ENCODE data around the gene GABRA5. TPM values are rescaled to one million over a fixed set of nuclear protein-coding genes. Genes with fewer than 3 reads are reported as not detected.

The GABRA5 gene
- total and polyA plus RNA-seq, 12 donors = 0.17 TPM; not detected in 11

DNA sequence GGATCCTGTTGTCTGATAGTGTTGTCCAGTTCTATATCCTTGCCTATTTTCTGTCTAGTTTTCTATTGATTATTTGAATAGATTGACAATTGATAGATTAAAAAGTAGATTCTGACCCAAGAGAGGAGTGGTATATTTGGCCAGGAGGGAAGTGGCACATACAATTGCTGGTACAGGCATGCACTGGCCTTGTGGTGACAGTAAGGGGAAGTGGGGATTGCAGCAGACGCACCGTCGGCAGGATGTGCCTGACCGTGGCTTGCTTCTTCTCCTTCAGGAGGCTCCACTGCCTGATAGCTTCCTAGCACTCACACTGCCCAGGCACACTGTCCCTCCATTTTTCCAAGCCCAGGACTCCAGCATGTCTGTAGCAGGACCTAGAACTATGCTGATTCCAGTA lies 114.6 kb downstream of the GABRA5 start:
- no peak for ATAC-seq
- intact Hi-C loops (cut with DNase I) = no loop called here
- DNase-seq = no peak
- no peaks in the 10 kb centered on the region for H3K4me1 ChIP-seq
- no peak for TF ChIP-seq CTCF (IDR thresholded peaks at IDR 0.05)
- H3K27me3 ChIP-seq = peaks cover 0 to 6% (median 0%) of the 10 kb centered on the region in 7 donors
- WGBS, 2 donors = 78 to 92% methylated on average over 4 of the region's 4 CpGs
- no peak overlapping the region for H3K27ac ChIP-seq
- H3K4me3 ChIP-seq = no peak overlapping the region
- H3K9me3 ChIP-seq = no peaks in the 10 kb centered on the region
- H3K36me3 ChIP-seq = no peaks in the 10 kb centered on the region

- Histone ChIP-seq H3K27me3 (peaks cover 0 to 6% (median 0%) of the 10 kb centered on the region in 7 donors), H3K27ac (no peak overlapping the region), H3K4me1 (no peaks in the 10 kb centered on the region), H3K36me3 (no peaks in the 10 kb centered on the region), H3K9me3 (peaks cover 0 to 14% (median 0%) of the 10 kb centered on the region in 11 donors), H3K4me3 (no peak overlapping the region)
- DNase-seq = no peak
- intact Hi-C loops (cut with DNase I) = no loop called here
- ATAC-seq = no peak
- TF ChIP-seq CTCF (IDR thresholded peaks at IDR 0.05) = no peak
- WGBS, 2 donors = 74 to 78% methylated on average over 8 of the region's 8 CpGs
These were observed 117.0 kb downstream of the GABRA5 start for GRCh38 chr15:26983822-26984221.

DNA sequence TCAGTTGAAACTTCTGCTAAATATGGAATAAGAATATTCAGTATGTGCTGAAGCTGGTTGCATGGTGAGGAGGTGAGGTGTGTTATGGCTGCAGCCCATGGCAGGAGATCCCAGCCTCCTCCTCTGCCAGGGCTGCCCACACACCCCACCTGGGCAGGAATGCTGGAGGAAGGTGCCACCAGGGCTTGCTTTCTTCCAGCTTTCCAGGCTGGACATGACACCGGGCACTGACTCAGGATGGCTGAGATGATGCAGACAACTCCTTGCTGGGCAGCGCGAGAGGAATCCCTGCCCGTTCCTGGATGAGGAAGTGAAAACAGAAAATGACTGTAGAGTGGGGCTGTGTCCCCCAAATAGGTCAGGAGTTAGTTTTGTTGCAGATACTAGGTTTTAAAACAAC lies 118.2 kb downstream of the GABRA5 start:
- Histone ChIP-seq H3K9me3 (peaks cover 0 to 17% (median 0%) of the 10 kb centered on the region in 11 donors), H3K4me1 (no peaks in the 10 kb centered on the region), H3K4me3 (no peak overlapping the region), H3K27ac (no peak overlapping the region), H3K36me3 (no peaks in the 10 kb centered on the region), H3K27me3 (peaks cover 0 to 3% (median 0%) of the 10 kb centered on the region in 7 donors)
- WGBS, 2 donors = 84 to 91% methylated on average over 4 of the region's 4 CpGs
- TF ChIP-seq CTCF (IDR thresholded peaks at IDR 0.05) = no peak
- intact Hi-C loops (cut with DNase I) = no loop called here
- ATAC-seq = no peak
- no peak for DNase-seq

- TF ChIP-seq CTCF (IDR thresholded peaks at IDR 0.05) = no peak
- DNase-seq = no peak
- H3K27ac ChIP-seq = no peak overlapping the region
- no peak for ATAC-seq
- no peak overlapping the region for H3K4me3 ChIP-seq
- intact Hi-C loops (cut with DNase I) = loop anchor here in 1 of 10 donors (10.0 kb wide), 1 partner anchor 61 kb away; no protein-coding TSS in a partner anchor
- H3K36me3 ChIP-seq = no peaks in the 10 kb centered on the region
- 89 to 91% methylated on average over 2 of the region's 2 CpGs for WGBS, 2 donors
- peaks cover 0 to 38% (median 10%) of the 10 kb centered on the region in 11 donors for H3K9me3 ChIP-seq
- H3K4me1 ChIP-seq = no peaks in the 10 kb centered on the region
- no peaks in the 10 kb centered on the region for H3K27me3 ChIP-seq
These were observed 129.4 kb downstream of the GABRA5 start for GRCh38 chr15:26996250-26996649.

Other genes with a start within 250 kb of the GABRA5 start
- 1 to 10 TPM in 7 of 10 donors, under 1 TPM in 3; 0.45 to 4.5 (median 2.4) TPM for gene GABRB3, start 94.0 kb upstream of the GABRA5 start, total RNA-seq
- gene GABRB3, start 94.0 kb upstream of the GABRA5 start, polyA plus RNA-seq = under 1 TPM; 0.23 to 0.44 TPM
- gene GABRG3, start 104.1 kb downstream of the GABRA5 start, total RNA-seq = not detected
- not detected for gene GABRG3, start 104.1 kb downstream of the GABRA5 start, polyA plus RNA-seq